ENCODE results near the gene FGFR3. TPM values are rescaled to one million over a fixed set of nuclear protein-coding genes. Genes with fewer than 3 reads are reported as not detected.

The FGFR3 gene
- total and polyA plus RNA-seq, 2 of the 8 experiments (the other 6 are each of a cell fraction or from before 2014, with no cell fraction given): 9.0 to 19.5 TPM

DNA sequence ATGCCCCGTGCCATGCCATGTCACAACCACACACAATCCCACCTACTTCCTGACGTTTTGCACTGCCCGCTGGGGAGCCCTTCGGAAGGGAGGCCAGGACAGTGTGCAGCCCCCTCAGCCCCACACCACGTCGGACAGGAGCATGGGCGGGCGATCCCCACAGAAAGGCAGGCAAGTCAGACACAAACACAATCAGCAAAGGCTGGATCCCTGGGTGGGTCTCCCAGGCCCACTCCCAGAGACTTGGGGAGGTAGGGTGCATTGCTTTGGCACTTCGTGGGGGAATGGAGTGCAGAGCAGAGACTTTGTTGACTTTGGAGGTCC is 48.8 kb downstream of the FGFR3 start:
- H3K4ac ChIP-seq (replicated peaks; ENCODE audit: insufficient read length, low read depth, low read length): no peak overlapping the region
- H3K14ac ChIP-seq (ENCODE audit: insufficient read length): no peak overlapping the region
- no peak overlapping the region for H2BK5ac ChIP-seq (ENCODE audit: low read depth, low read length)
- H3K27ac ChIP-seq (ENCODE audit: low read depth, low read length): no peak overlapping the region
- H3K27me3 ChIP-seq (replicated peaks in 1 of 4; ENCODE audit: control insufficient read depth in 3 of 4, extremely low read depth in 1 of 4, insufficient read depth in 3 of 4, low read length in 3 of 4): no peaks in the 10 kb centered on the region
- H4K8ac ChIP-seq (ENCODE audit: extremely low read depth, insufficient read depth, low read length): no peak overlapping the region
- no peak for TF ChIP-seq KDM5A (IDR thresholded peaks at IDR 0.05; ENCODE audit: low read length)
- TF ChIP-seq SIX5 (IDR thresholded peaks at IDR 0.05; ENCODE audit: low read depth, low read length): no peak
- no peak for TF ChIP-seq SRF (IDR thresholded peaks at IDR 0.05; ENCODE audit: low read depth, low read length)
- no peak for TF ChIP-seq CBX5 (IDR thresholded peaks at IDR 0.05; ENCODE audit: low read depth, low read length)
- TF ChIP-seq, protein P1, sequence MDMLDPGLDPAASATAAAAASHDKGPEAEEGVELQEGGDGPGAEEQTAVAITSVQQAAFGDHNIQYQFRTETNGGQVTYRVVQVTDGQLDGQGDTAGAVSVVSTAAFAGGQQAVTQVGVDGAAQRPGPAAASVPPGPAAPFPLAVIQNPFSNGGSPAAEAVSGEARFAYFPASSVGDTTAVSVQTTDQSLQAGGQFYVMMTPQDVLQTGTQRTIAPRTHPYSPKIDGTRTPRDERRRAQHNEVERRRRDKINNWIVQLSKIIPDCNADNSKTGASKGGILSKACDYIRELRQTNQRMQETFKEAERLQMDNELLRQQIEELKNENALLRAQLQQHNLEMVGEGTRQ (IDR thresholded peaks at IDR 0.05; ENCODE audit: low read length): no peak
- no peak for TF ChIP-seq RFX5 (IDR thresholded peaks at IDR 0.05; ENCODE audit: borderline replicate concordance, low read depth, low read length)
- no peak for TF ChIP-seq NRF1 (IDR thresholded peaks at IDR 0.05; ENCODE audit: low read depth, low read length)
- TF ChIP-seq, protein P2, sequence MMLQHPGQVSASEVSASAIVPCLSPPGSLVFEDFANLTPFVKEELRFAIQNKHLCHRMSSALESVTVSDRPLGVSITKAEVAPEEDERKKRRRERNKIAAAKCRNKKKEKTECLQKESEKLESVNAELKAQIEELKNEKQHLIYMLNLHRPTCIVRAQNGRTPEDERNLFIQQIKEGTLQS (IDR thresholded peaks at IDR 0.05; ENCODE audit: insufficient read depth, low read depth, low read length): no peak
- no peak for TF ChIP-seq EZH2 (IDR thresholded peaks at IDR 0.05; ENCODE audit: low read depth, low read length, severe bottlenecking)
- no peak for TF ChIP-seq EGR1 (IDR thresholded peaks at IDR 0.05; ENCODE audit: borderline replicate concordance, low read depth, low read length)
- DNase-seq (ENCODE audit: low read depth in 1 of 2, low spot score in 2 of 2): no peak
- no peak overlapping the region for H3K56ac ChIP-seq (replicated peaks; ENCODE audit: insufficient read length, low read depth, low read length)
- ChIA-PET POLR2A (ENCODE audit: partially characterized antibody) (interaction anchor here (1.2 kb wide), 1 partner anchor 130 kb away, joined by 3 read pairs; the partner anchor contains the start of gene SLBP), CTCF (ENCODE audit: partially characterized antibody) (interaction anchor here (0.6 to 3.1 kb wide), 8 partner anchors 9 to 320 kb away, joined by 3 to 16 read pairs (median 3); no protein-coding TSS in a partner anchor)
- no peak for FAIRE-seq
- no peak overlapping the region for H3K23ac ChIP-seq (ENCODE audit: insufficient read length)
- no peak overlapping the region for H3K18ac ChIP-seq (ENCODE audit: extremely low read depth, low read length)
- no peak overlapping the region for H2AFZ ChIP-seq (ENCODE audit: low read length)
- peaks cover 10% of the 10 kb centered on the region for H3K79me1 ChIP-seq (ENCODE audit: low read depth, low read length)
- no peaks in the 10 kb centered on the region for H3K9me3 ChIP-seq (ENCODE audit: insufficient read depth in 2 of 2, low read depth in 1 of 2, low read length in 1 of 2)
- no peak overlapping the region for H3K4me2 ChIP-seq (ENCODE audit: insufficient read depth in 1 of 2, low read depth in 2 of 2, low read length in 2 of 2)
- no peaks in the 10 kb centered on the region for H3K4me1 ChIP-seq (replicated peaks in 1 of 4; ENCODE audit: control insufficient read depth in 3 of 4, insufficient read depth in 4 of 4, low read length in 3 of 4)
- H2BK12ac ChIP-seq (ENCODE audit: low read depth, low read length): no peak overlapping the region
- no peaks in the 10 kb centered on the region for H3K79me2 ChIP-seq (ENCODE audit: control insufficient read depth in 1 of 2, insufficient read depth in 2 of 2, low read length in 2 of 2)
- no peak overlapping the region for H2BK15ac ChIP-seq (ENCODE audit: low read length)
- H3K9ac ChIP-seq (replicated peaks in 1 of 4; ENCODE audit: extremely low read depth in 1 of 4, low read depth in 3 of 4, low read length in 3 of 4): no peak overlapping the region
- no peaks in the 10 kb centered on the region for H3K23me2 ChIP-seq (ENCODE audit: low read depth, low read length)
- H2AK5ac ChIP-seq (ENCODE audit: low read depth, low read length): no peak overlapping the region
- no peak overlapping the region for H2BK120ac ChIP-seq (replicated peaks; ENCODE audit: low read depth, low read length)
- H4K91ac ChIP-seq (replicated peaks; ENCODE audit: insufficient read length, low read length): no peak overlapping the region
- WGBS, 2 experiments (ENCODE audit: extremely low coverage in 1 of 2, insufficient coverage in 1 of 2, insufficient read length in 1 of 2, insufficient replicate concordance in 2 of 2, low coverage in 1 of 2, low lambda C conversion rate in 2 of 2, missing lambda C conversion rate in 1 of 2): 93% methylated on average over 9 of the region's 9 CpGs; no CpG with 5 or more reads in 1 of the 2 experiments
- H4K20me1 ChIP-seq (replicated peaks in 1 of 2; ENCODE audit: control insufficient read depth in 1 of 2, insufficient read depth in 2 of 2, low read length in 2 of 2): peaks cover 1 to 19% of the 10 kb centered on the region in 2 experiments
- H3K36me3 ChIP-seq (ENCODE audit: control insufficient read depth in 2 of 4, insufficient read depth in 4 of 4, low read length in 3 of 4): peaks cover 0 to 10% (median 5%) of the 10 kb centered on the region in 4 experiments; a peak in 5 of 8 replicates
- no peak overlapping the region for H2BK20ac ChIP-seq (ENCODE audit: low read length)
- H3K4me3 ChIP-seq (ENCODE audit: extremely low read depth in 1 of 4, insufficient read depth in 2 of 4, low read depth in 3 of 4, low read length in 4 of 4): no peak overlapping the region
- H4K5ac ChIP-seq (ENCODE audit: insufficient read length, low read depth, low read length): no peak overlapping the region

Measured in H1 (cell line).